ENCODE measurements around the gene IGSF6. TPM values are rescaled to one million over a fixed set of nuclear protein-coding genes. Genes with fewer than 3 reads are reported as not detected.
A peak's percentile ranks its signal among the peaks of the same experiment; 100 is the strongest.
"Not testable (repeated sequence)": the region's sequence is repeated elsewhere in the genome, so short reads cannot be mapped to it uniquely, and the experiment has no call there.

IGSF6 gene
- polyA plus RNA-seq, 1 of the 3 experiments (the other 2 are of a cell fraction): not detected

- H3K27me3 ChIP-seq (ENCODE audit: insufficient read depth); H3K9me2 ChIP-seq; H3K9me3 ChIP-seq; POLR2A ChIA-PET; H3K9ac ChIP-seq; DNase-seq; H3K27ac ChIP-seq (ENCODE audit: low read depth in 2 of 2, low read length in 1 of 2); H3K36me3 ChIP-seq (replicated peaks in 1 of 2; ENCODE audit: control insufficient read depth in 1 of 2, insufficient read depth in 2 of 2, low read length in 1 of 2); H2AFZ ChIP-seq (ENCODE audit: low read depth); H3K4me3 ChIP-seq (ENCODE audit: low read depth in 2 of 2, low read length in 1 of 2); H3K4me2 ChIP-seq; H3F3A ChIP-seq (replicated peaks; ENCODE audit: insufficient read depth): not testable (repeated sequence)
- 97% methylated on average over 8 of the region's 8 CpGs for WGBS (ENCODE audit: low lambda C conversion rate)
- peaks cover 100% of the 10 kb centered on the region for H4K20me1 ChIP-seq (ENCODE audit: insufficient read depth)
- peaks cover 100% of the 10 kb centered on the region for H3K79me2 ChIP-seq (ENCODE audit: insufficient read depth)
- CTCF ChIA-PET: interaction anchor here (1.2 kb wide), 1 partner anchor 52 kb away, joined by 4 read pairs; no protein-coding TSS in a partner anchor
- H3K4me1 ChIP-seq (ENCODE audit: control insufficient read depth in 1 of 2, insufficient read depth in 2 of 2, low read depth in 1 of 2, low read length in 1 of 2): peaks cover 10 to 20% of the 10 kb centered on the region in 2 experiments
Measured at GRCh38 chr16:21605848-21606247, 46.6 kb downstream of the IGSF6 start.

- DNase-seq: peak; percentile 19
- Histone ChIP-seq H3K4me2 (no peak overlapping the region; the same call in 1 of the 2 replicates), H2AFZ (ENCODE audit: low read depth) (no peak overlapping the region), H3K9me2 (no peaks in the 10 kb centered on the region), H3K9ac (no peak overlapping the region), H3K27ac (ENCODE audit: low read depth in 2 of 2, low read length in 1 of 2) (peak overlapping the region in 1 of 2 experiments; percentile 13; a peak in 1 of 4 replicates), H3K4me1 (ENCODE audit: control insufficient read depth in 1 of 2, insufficient read depth in 2 of 2, low read depth in 1 of 2, low read length in 1 of 2) (peaks cover 4 to 18% of the 10 kb centered on the region in 2 experiments; a peak in 3 of 4 replicates), H3K36me3 (replicated peaks in 1 of 2; ENCODE audit: control insufficient read depth in 1 of 2, insufficient read depth in 2 of 2, low read length in 1 of 2) (no peaks in the 10 kb centered on the region), H3F3A (replicated peaks; ENCODE audit: insufficient read depth) (no peaks in the 10 kb centered on the region), H3K9me3 (no peaks in the 10 kb centered on the region), H3K4me3 (ENCODE audit: low read depth in 2 of 2, low read length in 1 of 2) (no peak overlapping the region), H4K20me1 (ENCODE audit: insufficient read depth) (peaks cover 89% of the 10 kb centered on the region), H3K79me2 (ENCODE audit: insufficient read depth) (peaks cover 90% of the 10 kb centered on the region), H3K27me3 (ENCODE audit: insufficient read depth) (no peaks in the 10 kb centered on the region)
- TF ChIP-seq FOXM1 (IDR thresholded peaks at IDR 0.05; ENCODE audit: low read depth) (no peak), SIN3A (IDR thresholded peaks at IDR 0.05; ENCODE audit: borderline replicate concordance, low read depth, low read length) (no peak), TAF1 (IDR thresholded peaks at IDR 0.05; ENCODE audit: borderline replicate concordance, low read depth, low read length) (no peak), RFX5 (IDR thresholded peaks at IDR 0.05; ENCODE audit: low read length) (no peak), RAD21 (IDR thresholded peaks at IDR 0.05; ENCODE audit: low read length) (no peak), SMC3 (IDR thresholded peaks at IDR 0.05; ENCODE audit: low read depth, low read length) (no peak), YY1 (IDR thresholded peaks at IDR 0.05; ENCODE audit: low read depth) (no peak), GABPA (IDR thresholded peaks at IDR 0.05; ENCODE audit: low read depth) (no peak)
- TF ChIP-seq, protein P1, sequence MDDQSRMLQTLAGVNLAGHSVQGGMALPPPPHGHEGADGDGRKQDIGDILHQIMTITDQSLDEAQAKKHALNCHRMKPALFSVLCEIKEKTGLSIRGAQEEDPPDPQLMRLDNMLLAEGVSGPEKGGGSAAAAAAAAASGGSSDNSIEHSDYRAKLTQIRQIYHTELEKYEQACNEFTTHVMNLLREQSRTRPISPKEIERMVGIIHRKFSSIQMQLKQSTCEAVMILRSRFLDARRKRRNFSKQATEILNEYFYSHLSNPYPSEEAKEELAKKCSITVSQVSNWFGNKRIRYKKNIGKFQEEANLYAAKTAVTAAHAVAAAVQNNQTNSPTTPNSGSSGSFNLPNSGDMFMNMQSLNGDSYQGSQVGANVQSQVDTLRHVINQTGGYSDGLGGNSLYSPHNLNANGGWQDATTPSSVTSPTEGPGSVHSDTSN (IDR thresholded peaks at IDR 0.05): peak; percentile 65
- ChIA-PET POLR2A (interaction anchor here (0.6 kb wide), 1 partner anchor 57 kb away, joined by 3 read pairs; no protein-coding TSS in a partner anchor), CTCF (interaction anchor here (0.9 to 3.2 kb wide), 7 partner anchors 10 to 474 kb away, joined by 3 to 15 read pairs (median 4); no protein-coding TSS in a partner anchor)
- WGBS (ENCODE audit: low lambda C conversion rate): 38% methylated on average over 3 of the region's 3 CpGs
Measured at GRCh38 chr16:21603928-21604327, 48.5 kb downstream of the IGSF6 start.

DNA sequence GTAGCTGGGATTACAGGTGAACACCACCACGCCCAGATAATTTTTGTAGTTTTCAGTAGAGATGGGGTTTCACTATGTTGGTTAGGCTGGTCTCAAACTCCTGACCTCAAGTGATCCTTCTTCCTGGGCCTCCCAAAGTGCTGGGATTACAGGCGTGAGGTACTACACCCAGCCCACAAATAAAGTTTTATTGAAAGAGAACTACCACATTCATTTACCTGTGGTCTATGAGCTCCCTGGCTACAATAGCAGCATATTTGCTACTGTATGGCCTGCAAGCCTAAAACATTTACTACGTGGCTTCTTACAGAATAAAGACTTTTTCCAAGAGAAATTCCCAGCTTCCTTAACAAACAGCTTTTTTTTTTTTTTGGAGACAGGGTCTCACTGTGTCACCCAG lies 49.6 kb downstream of the IGSF6 start:
- TF ChIP-seq TEAD4 (IDR thresholded peaks at IDR 0.05; ENCODE audit: borderline replicate concordance, insufficient read depth): no peak
- no peak for TF ChIP-seq ZBTB33 (IDR thresholded peaks at IDR 0.05; ENCODE audit: borderline replicate concordance, low read depth)
- TF ChIP-seq, protein P1 (IDR thresholded peaks at IDR 0.05): no peak
- TF ChIP-seq, protein P2, sequence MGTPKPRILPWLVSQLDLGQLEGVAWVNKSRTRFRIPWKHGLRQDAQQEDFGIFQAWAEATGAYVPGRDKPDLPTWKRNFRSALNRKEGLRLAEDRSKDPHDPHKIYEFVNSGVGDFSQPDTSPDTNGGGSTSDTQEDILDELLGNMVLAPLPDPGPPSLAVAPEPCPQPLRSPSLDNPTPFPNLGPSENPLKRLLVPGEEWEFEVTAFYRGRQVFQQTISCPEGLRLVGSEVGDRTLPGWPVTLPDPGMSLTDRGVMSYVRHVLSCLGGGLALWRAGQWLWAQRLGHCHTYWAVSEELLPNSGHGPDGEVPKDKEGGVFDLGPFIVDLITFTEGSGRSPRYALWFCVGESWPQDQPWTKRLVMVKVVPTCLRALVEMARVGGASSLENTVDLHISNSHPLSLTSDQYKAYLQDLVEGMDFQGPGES (IDR thresholded peaks at IDR 0.05; ENCODE audit: low read depth, low read length): no peak
- 95% methylated on average over 3 of the region's 3 CpGs for WGBS (ENCODE audit: low lambda C conversion rate)
- H3K4me3 ChIP-seq (ENCODE audit: low read depth in 2 of 2, low read length in 1 of 2): no peak overlapping the region
- H2AFZ ChIP-seq (ENCODE audit: low read depth): no peak overlapping the region
- H3K27me3 ChIP-seq (ENCODE audit: insufficient read depth): no peaks in the 10 kb centered on the region
- ChIA-PET CTCF (interaction anchor here (1.2 to 3.2 kb wide), 5 partner anchors 7 to 106 kb away, joined by 3 to 15 read pairs (median 5); no protein-coding TSS in a partner anchor), POLR2A (no interaction called here)
- no peaks in the 10 kb centered on the region for H3K9me2 ChIP-seq
- H3K27ac ChIP-seq (ENCODE audit: low read depth in 2 of 2, low read length in 1 of 2): no peak overlapping the region
- no peak overlapping the region for H3K4me2 ChIP-seq
- no peak overlapping the region for H3K9ac ChIP-seq
- no peak for DNase-seq
- H3F3A ChIP-seq (replicated peaks; ENCODE audit: insufficient read depth): no peaks in the 10 kb centered on the region
- peaks cover 79% of the 10 kb centered on the region for H3K79me2 ChIP-seq (ENCODE audit: insufficient read depth)
- H3K36me3 ChIP-seq (replicated peaks in 1 of 2; ENCODE audit: control insufficient read depth in 1 of 2, insufficient read depth in 2 of 2, low read length in 1 of 2): no peaks in the 10 kb centered on the region
- peaks cover 78% of the 10 kb centered on the region for H4K20me1 ChIP-seq (ENCODE audit: insufficient read depth)
- H3K9me3 ChIP-seq: no peaks in the 10 kb centered on the region
- peaks cover 4 to 12% of the 10 kb centered on the region in 2 experiments; a peak in 3 of 4 replicates for H3K4me1 ChIP-seq (ENCODE audit: control insufficient read depth in 1 of 2, insufficient read depth in 2 of 2, low read depth in 1 of 2, low read length in 1 of 2)
